Activated naive CD4-positive, alpha-beta T cell treated with Interleukin-2 at 50 U/mL for 16 hours (primary cell): ENCODE results near the gene DCXR.

Experiments used
- DNase-seq: peaks from one replicate; pipeline ENCODE4 v3.0.0-alpha.2; 2020

Gene DCXR

DNA sequence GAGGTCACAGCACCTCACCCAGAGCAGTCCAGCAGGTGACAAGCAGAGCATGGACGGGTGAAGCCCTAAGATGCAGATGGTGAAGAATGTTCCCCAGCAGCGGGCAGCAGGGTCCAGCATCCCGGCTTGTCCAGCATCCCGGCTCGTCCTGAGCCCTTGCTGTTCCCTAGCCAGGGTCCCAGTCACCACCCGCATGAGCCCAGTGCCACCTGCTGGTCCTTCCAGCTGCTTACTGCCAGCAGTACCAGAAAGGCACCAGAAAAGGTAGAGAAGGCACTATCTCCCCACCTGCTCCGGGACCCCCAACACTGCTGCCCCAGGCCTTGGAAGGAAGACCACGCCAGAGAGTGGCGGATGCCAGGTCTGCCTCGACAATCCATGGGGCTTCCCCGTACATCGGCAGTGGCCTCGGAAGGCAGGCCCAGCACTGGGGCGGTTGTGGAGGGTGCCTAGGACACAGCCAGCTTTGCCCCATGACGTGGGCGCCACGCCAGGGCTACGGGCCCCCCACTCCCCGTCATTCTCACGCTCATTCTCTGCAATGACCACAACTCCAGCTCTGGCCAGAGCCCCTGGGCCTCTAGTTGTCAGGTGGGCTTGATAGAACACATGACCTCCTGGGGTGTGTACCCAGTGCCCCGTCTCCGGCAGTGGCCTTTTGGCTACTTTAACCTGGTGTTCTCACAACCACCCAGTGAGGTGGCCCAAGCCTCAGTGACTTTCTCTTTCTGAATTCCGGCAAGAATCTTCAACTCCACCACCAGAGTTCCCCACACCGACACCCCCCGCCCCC is 16.2 kb downstream of the DCXR start:
- DNase-seq: peak; percentile 59

DNA sequence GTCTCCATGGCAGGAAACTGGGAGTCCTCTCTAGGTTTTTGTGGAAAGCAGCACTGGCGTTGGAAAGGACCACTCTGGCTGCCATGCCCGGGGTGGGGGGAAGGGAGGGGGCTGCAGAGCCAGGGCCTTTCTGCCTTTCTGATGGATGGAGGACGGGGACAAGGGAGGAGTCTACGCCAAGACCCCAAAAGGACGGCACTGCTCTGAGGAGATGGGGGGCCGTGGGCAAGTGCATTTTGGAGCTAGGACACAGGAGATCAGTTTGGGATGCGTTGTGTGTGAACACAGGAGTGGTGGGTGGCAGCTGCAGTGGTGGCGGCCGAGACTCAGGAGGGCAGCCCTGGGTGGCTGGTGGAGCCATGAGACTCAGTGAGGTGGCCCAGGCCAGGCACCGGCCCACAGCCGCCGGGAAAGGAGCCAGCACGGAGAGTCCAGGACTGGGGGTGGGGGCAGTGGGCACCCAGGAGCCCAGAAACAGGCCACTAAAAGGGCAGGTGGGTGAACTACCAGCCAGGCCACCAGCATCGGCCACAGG is 16.9 kb downstream of the DCXR start:
- DNase-seq: no peak

DNA sequence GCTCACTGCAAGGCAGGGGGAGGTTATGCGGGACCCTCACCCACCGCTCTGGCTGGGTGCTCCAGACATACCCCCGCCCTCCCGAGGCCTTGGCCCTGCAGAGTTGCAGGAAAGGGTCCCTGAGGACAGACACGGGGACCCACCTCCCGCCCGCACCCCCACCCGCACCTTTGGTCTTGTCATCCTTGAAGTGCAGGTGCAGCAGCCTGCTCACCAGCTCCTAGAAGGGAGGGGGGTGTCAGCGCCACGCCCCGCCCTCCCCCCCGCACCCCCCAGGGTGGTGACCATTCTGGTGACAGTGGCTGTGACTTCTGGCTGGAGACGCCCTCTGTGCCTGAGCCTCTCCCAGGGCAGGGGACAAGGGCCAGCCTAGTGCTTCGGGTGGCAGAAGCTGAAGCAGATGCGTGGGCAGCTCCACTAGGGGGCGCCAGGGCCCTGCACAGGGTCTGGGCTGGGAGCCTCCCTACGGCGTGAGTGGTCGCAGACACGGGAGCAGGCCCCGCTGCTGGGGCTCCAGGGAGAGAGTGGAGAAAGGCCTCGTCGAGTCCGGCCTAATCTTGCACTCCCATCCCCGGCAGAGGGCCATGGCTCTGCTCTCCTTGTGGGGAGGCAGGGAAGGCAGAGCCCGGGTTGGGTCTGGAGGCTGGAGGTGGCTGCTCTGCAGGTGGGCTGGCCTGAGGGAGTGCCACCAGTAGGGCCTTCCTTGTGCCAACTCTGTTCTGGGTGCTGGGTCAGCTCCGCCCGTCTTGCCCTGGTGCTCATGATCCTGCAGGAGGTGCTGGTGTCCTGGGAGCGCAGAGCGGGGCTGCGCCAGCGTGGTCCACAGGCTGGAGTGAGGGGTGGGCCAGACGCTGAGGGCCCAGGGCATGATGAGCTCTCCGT is 17.6 kb downstream of the DCXR start:
- DNase-seq: peak; percentile 67

DNA sequence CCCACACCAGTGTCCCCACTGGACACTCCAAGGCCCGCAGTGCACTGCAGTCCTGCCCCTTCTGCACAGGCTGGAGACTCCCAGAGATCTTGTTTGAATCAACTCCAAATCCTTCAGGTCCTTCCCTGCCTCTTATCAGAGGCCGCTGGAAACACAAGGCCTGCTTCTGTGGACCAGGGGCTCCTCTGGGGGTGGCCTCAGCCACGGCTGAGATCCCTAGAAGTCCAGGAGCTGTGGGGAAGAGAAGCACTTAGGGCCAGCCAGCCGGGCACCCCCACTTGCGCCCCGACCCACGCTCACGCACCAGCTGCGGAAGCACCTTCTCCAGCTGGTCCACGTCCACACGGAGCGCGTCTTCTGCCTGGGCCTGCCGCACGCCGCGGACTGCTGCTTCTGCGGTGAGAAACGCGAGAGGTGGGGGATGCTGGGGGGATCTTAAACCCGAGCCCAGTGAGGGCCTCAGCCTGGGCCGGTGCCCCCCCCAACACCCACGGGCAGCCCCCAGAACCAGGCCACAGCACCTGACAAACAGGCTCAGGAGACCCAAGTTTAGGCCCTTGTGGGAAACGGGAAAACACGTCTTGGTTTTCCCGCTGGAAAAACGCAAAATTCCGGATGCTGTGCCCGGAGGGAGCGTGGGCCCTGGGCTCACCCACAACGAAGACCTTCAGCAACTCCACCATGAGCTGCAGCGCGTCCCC is 18.4 kb downstream of the DCXR start:
- DNase-seq: no peak

DNA sequence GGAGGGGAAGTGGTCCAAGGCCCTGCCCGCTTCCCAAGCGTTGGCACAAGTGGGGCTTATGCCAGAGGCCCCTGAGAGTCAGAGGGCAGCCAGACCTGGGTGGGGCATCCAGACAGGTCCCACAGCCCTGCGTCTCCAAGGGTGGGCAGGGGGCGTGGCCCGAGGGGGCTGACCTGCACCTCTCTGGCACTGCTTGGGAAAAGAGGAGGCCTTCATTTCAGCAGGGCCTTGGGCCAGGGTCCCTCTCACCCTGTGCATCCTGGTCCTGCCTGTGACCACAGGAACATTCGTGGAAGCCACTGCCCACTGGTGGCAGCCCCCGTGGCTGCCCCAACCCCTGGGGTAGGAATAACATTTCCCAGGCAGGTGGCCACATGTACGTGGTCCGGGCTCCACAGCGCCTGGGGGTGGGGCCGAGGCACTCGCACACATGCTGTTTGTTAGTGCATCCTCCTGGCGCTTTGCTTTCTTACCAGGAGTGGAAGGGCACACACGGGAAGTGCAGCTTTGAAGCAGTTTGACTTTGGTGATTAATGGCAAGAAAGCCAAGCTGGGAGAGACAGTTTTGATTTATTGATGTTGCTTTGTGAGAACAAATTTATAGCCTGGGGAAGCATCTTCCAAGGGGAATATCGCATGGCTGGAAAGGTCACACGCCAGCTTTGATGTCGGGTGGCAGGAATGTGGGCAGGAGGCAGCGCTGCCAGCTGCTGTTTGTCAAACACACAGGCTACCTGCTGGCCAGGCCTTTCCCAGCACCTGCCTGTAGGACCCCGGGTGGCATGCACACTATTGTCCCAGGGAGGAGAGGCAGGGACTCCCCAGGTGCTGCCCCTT is 19.1 kb downstream of the DCXR start:
- no peak for DNase-seq

DNA sequence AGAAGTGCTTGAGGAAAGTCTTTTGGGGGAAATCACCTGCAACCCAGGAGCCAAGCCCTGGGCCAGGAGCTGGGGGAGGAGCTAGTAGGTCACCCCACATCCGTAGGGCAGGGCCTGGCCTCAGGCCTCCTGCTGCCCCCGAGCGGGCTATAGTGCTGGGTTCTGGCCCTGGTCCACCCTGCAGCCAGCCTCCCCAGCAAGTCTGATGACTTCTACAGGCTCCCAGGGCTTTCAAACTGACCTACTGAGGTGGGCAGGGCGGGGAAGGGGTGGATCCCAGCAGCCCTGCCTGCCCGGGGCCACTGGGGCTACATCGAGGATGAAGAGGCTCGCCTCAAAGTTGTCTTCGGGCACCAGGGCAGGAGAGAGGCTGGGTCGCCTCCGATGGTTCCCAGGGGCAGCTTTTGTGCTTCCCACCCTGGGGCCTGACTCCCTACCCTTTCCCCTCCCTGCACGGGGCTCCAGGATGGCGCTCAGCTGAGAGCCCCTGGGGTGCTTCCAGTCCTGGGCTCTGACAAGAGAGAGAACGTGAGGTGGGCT is 19.8 kb downstream of the DCXR start:
- DNase-seq: no peak

DNA sequence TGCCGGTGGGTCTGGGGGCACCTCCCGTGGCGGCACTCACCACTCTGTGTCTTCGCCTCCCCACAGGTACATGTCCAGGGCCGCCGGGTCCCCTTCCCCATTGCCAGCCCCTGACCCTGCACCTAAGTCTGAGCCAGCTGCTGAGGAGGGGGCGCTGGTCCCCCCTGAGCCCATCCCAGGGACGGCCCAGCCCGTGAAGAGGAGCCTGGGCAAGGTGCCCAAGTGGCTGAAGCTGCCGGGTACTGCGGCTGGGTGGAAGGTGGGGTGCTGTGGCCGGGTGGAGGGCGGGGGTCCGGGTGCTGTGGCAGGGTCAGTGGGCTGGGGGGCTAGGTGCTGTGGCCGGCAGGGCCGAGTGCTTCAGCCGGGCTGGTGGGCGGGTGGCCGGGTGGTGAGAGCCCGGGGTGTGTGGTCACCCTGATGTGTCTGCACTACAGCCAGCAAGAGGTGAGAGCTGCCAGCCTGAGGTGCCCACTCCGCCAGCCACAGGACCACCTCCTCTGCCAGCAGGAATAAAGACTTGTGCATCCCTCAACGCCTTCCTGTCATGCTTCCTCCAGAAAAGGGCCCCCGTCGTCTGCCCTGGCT is 20.5 kb downstream of the DCXR start:
- DNase-seq: no peak

DNA sequence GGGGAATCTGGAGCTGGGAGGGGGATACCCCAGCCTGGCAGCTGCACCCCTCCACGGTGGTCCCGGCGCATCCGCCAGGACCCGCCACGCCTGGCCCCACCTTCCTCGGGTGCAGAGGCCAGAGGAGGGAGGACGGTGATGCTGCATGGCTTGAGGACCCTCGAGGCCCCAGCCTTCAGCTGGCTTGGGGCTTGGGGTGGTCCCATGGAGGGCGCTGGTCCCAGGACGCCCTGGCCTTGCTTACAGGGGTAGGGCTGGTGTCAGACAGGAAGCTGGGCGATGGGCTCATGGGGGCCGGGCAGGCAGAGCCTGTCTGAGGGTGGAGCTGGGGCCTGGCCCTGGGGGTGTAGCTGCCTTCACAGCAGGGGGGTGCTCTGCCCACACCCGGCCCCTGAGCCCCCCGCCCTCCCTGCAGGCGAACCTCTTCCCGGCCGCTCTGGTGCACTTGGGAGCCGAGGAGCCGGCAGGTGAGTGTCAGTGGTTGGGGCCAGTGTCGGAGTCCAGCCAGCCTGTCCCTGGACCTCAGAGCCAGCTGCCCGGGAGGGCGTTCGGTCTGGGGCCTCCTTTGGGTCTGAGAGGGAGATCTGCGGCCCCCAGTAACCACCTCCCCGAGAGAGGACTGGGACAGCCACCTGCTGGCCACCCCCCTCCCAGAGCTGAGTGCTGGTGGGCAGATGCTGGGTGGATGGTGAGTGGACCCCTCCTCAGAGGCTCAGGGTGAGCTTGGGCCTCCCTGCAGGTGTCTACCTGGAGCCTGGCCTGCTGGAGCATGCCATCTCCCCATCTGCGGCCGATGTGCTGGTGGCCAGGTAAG is 21.2 kb downstream of the DCXR start:
- no peak for DNase-seq

DNA sequence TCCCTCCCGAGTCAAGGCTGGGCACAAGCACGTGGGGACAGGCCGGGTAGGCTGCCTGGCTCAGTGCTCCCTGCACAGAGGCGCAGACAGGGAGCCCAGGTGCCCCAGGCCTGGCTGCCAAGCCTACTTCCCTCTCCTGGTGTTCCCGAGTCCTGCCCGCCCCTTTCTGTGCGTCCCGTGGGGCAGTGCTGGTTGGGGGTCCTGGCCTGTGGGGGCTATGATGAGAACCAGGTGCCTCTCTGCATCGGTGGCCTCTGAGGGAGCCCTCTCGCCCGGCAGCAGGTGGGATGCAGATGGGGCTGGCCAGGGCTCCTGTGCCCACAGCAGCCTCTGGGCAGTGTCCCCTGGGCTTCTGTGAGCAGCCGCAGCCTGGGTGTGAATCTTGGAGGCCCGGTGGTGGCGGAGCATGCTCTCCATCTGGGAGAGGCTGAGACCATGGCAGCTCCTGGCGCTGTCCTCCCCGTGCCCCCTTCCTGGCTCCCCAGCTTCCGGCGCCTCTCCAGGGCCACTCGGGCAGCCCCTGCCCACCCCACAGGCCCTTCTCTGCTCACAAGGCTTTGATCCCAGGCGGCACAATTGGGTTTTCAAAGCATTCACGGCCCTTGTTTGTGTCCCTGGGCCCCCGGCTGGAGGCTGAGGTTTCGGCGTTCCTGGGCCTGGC is 22.1 kb downstream of the DCXR start:
- DNase-seq: no peak

DNA sequence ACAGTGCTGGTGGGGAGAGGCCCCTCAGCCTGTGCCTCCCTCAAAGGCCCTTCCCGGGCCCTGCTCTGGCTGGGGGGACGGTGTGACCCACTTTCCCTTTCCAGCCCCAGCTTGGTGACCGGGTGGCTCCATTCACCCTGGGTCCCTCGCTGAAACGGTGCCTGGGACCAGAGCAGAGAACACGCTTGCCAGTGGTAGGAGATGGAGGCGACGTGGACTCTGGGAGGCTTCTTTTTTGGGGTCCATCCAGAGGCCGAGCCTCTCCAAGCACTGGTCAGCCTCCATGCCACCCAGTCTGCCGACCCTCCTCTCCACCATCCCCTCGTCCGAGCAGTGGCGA is 22.6 kb downstream of the DCXR start:
- no peak for DNase-seq

DNA sequence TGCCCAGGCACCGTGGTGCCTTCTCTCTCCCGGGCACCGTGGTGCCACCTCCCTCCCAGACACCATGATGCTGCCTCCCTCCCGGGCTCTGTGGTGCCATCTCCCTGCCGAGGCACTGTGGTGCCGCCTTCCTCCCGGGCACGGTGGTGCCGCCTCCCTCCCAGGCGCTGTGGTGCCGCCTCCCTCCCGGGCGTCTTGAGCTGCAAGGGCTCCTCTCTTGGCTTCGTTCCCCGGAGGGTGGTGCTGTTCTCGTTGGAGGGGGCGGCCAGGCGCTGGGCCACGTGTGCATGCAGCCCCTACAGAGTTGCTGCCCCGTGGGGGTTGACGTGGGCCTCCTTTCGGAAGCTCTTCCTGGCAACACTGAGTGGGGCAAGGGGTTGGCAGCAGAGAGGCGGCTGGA is 23.1 kb downstream of the DCXR start:
- no peak for DNase-seq

DNA sequence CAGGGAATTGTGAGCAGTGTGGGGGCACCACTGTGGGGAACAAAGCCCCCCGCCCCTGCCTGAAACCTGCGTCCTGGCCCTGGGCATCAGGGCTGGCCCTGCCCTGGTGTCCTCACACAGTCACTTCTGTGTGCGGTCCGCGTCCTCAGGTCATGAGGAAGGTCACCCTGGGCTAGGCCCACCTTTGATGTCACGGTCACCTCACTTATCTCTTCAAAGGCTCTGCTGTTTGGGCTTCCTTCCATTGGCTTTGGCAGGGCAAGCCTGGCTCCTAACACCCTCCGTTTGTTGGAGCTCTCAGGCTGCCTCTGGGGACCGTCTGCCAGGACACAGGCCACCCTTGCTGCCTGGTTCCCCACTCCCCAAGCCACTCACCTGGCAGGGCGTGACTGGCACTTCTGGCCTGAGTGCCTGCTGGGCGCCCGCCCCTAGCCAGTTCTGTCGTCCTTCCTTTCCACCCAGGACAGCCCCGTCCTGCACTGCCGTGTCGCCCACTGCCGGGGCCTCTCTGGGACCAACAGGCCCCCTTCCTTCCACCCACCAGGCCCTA is 23.6 kb downstream of the DCXR start:
- no peak for DNase-seq

DNA sequence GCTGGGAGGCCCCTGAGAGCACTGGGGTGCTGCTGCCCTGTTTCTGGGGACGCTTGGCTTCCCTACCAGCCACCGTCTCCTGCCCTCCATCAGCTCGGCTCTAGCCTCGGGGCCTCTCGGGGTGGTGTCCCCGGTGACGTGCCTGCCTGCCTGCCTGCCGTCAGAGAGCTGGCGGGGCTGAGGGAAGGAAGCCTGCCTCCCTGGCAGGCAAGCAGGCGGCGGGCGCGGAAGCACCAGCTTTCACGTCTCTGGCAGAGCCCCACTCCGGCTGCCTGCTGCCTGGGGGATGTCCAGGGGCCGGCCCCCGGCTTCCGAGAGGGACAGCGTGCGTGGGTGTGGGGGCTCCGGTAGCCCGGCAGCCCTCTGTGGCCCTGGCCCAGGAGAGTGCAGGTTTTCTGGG is 24.2 kb downstream of the DCXR start:
- DNase-seq: no peak

DNA sequence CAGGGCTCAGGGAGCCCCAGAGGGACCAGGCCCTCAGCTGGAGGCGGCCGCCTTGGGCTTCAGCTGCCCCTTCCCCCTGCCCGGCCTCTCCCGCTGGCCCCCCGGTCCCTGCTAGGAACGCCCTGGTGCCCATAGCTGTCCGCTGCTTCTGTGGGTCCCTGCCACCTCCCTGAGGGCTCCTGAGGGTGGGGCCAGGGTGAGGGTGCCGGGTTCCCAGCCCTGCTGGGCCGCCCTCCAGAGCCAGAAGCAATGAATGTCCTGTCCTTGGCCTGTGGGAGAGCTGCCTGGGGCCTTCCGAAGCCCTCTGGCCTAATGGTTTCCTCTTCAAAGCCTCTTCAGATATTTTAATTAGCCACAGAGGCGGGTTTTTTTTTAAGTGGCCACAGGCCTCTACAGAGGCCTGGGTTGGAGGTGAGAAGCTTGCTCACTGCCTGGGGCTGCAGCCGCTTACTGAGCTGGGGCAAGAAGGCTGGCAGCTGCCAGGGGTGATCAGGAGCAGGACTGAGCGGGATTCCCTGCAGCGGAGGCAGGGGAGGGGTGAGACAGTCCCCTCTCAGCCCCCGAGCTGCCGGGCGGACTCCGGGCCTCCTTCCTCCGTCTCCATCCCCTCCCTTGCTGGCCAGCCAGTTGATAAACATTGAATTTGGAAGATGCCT is 24.7 kb downstream of the DCXR start:
- DNase-seq: no peak

DNA sequence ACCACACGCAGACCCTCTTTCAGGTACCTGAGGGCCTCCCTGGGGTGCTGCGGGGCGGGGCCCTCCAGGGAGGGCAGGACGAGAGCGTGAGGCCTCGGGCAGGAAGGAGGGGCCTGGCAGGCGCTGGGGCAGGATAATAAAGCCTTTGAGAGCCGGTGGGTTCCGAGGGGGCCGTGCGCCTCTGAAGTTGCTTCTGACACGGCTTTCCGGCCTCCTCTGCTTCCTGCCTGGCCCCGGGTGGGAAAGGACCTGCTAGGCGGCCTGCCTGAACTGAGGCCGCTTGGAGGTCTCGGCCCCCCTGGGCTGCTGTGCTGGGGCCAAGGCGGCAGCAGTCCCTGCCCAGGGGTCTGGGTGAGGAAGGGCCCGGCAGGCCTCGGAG is 25.2 kb downstream of the DCXR start:
- no peak for DNase-seq

DNA sequence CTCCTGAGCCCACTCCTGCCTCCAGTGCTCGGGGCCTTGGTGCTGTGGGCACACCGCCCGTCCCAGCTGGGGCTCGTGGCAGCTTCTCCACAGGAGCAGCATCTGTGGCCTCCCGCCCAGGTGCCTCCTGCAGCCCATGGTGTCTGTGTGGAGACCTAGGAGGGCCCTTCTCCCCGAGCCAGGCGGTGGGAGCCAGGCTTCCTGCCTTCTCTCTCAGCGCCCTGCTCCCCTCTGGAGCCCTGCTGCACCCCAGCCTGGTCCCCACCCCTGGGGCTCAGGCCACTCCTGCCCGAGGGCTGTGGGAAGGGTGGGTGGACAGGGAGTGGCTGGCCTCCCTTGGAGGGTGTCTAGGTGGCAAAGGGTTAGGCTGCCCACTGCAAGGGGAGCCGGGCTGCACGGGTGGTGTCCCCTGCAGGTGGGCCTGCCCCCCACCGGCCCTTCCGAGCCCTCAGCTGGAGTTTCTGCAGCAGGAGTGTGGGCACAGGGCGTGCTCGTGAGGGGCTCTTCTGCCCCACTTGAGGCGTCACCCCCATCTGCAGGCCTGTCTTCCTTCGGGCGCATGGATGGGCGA is 25.8 kb downstream of the DCXR start:
- DNase-seq: no peak

DNA sequence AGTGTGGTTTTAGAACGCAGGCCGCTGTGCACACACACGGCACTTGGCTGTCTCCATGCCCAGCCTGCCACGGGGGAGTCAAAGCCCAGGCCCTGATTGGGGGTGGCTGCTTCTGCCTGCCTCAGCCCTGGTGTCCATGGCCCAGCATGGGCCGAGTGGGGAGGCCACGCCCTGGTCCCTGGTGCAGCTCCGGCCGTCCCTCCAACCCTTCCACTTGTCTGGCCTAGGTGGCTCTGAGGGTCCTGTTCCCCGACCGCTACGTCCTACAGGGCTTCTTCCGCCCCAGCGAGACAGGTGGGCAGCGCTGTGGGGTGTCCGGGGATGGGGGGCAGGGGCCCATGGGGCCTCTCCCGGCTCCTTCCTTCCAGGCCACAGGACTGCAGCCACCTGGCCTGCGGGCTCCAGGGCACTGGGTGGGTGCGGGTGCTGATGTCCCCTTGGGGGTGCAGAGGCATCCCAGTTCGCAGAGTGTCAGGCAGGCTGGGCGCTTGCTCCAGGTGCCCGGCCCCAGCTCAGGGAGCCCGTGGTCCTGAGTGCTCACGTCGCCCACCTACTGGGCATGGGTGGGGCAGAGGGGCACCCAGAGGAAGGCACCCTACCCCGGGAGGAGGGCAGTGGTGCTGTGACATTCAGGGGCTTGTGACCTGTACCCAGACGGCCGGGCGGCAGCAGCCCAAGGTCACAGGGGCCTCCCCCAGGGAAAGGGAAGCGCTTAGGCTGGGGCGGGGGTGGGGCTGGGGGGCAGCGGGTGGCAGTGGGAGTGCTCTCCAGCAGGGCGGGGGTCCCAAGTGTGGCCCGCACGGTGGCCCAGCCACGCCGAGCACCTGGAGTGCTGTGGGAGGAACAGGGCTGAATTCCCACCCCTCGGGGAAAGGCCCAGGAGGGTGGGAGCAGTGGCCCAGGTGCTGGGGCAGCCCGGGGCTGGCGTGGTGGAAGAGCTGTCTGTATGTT is 26.6 kb downstream of the DCXR start:
- DNase-seq: no peak

DNA sequence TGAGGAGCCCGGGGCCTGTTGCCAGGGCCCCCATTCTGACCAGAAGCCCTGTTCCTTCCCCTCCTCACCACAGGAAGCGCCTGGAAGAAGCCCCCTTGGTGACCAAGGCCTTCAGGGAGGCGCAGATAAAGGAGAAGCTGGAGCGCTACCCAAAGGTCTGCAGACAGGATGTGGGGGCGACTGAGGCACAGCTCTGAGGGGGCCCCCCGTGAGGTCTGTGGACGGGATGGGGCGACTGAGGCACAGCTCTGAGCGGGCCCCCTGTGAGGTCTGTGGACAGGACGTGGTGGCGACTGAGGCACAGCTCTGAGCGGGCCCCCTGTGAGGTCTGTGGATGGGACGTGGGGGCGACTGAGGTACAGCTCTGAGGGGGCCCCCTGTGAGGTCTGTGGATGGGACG is 28.1 kb downstream of the DCXR start:
- DNase-seq: no peak
